Testis (tissue), 2 donors: Measurements from ENCODE around the gene PLCE1.

ENCODE experiments used
- CTCF ChIP-seq, 3 experiments: fragments of 450-650 bp in 2 of 3; fragments of 200-600 bp in 1 of 3; sonication (generic) in 1 of 3; IDR thresholded peaks; one replicate each; pipeline ENCODE4 v1.5.1; 2016 to 2019; ENCODE audit warnings: antibody characterized with exemption in 3 of 3, mild to moderate bottlenecking in 2 of 3, moderate library complexity in 1 of 3
- POLR2A ChIP-seq: fragments of 450-650 bp; IDR thresholded peaks from one replicate; pipeline ENCODE4 v1.6.1; 2017; ENCODE audit warnings: antibody characterized with exemption, mild to moderate bottlenecking, moderate library complexity

DNA sequence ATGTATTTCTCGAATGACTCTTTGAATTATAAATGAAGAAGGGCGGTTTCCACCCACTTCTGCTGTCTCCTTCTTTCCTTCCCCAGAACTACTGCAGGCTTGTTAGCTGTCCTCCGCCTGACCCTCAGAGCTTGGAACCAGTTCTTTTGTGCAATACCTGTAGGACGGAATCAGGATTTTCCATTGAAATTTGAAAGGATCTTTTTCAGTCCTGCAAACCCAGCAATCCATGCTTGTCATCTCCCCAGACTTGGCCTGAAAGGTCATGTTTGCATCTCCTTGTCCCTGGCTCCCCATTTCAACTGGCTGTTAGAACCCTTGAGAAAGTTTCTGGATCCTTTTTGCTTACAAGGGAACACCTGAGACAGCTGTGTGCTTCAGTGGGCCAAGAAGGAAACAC lies 47.5 kb downstream of the PLCE1 start:
- TF ChIP-seq CTCF (IDR thresholded peaks at IDR 0.05), result no peak
- TF ChIP-seq POLR2A, result no peak
